HUES48 (cell line): ENCODE data around the gene PDE11A.

Experiments
- H3K27ac ChIP-seq: one replicate; pipeline ENCODE4 v1.7.0; 2013; ENCODE audit warnings: low read depth, low read length, inconsistent platforms
- H3K27me3 ChIP-seq: 2 replicates; pipeline ENCODE4 v1.6.1; 2013; ENCODE audit warnings: mild to moderate bottlenecking, low read length; ENCODE audit not compliant: control insufficient read depth, insufficient read depth
- H3K36me3 ChIP-seq: 2 replicates; pipeline ENCODE4 v1.6.1; 2013; ENCODE audit warnings: low read length; ENCODE audit not compliant: control insufficient read depth, insufficient read depth
- H3K4me1 ChIP-seq: 2 replicates; pipeline ENCODE4 v1.6.1; 2013; ENCODE audit warnings: mild to moderate bottlenecking, low read length; ENCODE audit not compliant: control insufficient read depth, insufficient read depth
- H3K4me3 ChIP-seq: 2 replicates; pipeline ENCODE4 v1.5.1; 2013; ENCODE audit warnings: mild to moderate bottlenecking, low read depth, low read length
- H3K9ac ChIP-seq: 2 replicates; pipeline ENCODE4 v1.6.1; 2013; ENCODE audit warnings: mild to moderate bottlenecking, low read depth, low read length, moderate library complexity
- H3K9me3 ChIP-seq: 2 replicates; pipeline ENCODE4 v1.6.1; 2013; ENCODE audit warnings: low read length; ENCODE audit not compliant: control insufficient read depth, insufficient read depth

Gene PDE11A

GRCh38 chr2:177667626-177668025, 405.0 kb downstream of the PDE11A start:
- no peak overlapping the region for H3K9ac ChIP-seq
- peaks cover 18% of the 10 kb centered on the region for H3K4me1 ChIP-seq
- no peaks in the 10 kb centered on the region for H3K36me3 ChIP-seq
- no peak overlapping the region for H3K4me3 ChIP-seq
- no peaks in the 10 kb centered on the region for H3K9me3 ChIP-seq
- no peak overlapping the region for H3K27ac ChIP-seq
- peaks cover 84% of the 10 kb centered on the region for H3K27me3 ChIP-seq

- Histone ChIP-seq H3K36me3 (no peaks in the 10 kb centered on the region), H3K9ac (no peak overlapping the region), H3K9me3 (no peaks in the 10 kb centered on the region), H3K27me3 (peaks cover 84% of the 10 kb centered on the region), H3K4me1 (peaks cover 19% of the 10 kb centered on the region), H3K27ac (no peak overlapping the region), H3K4me3 (no peak overlapping the region)
These were observed 406.2 kb downstream of the PDE11A start for GRCh38 chr2:177666408-177666807.

GRCh38 chr2:177665948-177666347, 406.6 kb downstream of the PDE11A start:
- H3K36me3 ChIP-seq: no peaks in the 10 kb centered on the region
- no peaks in the 10 kb centered on the region for H3K9me3 ChIP-seq
- peaks cover 84% of the 10 kb centered on the region for H3K27me3 ChIP-seq
- H3K4me1 ChIP-seq: peaks cover 14% of the 10 kb centered on the region
- H3K4me3 ChIP-seq: no peak overlapping the region
- H3K9ac ChIP-seq: no peak overlapping the region
- H3K27ac ChIP-seq: no peak overlapping the region

GRCh38 chr2:177665328-177665727, 407.2 kb downstream of the PDE11A start:
- no peak overlapping the region for H3K27ac ChIP-seq

GRCh38 chr2:177662895-177663294, 409.7 kb downstream of the PDE11A start:
- no peak overlapping the region for H3K9ac ChIP-seq
- peaks cover 17% of the 10 kb centered on the region for H3K4me1 ChIP-seq
- H3K9me3 ChIP-seq: no peaks in the 10 kb centered on the region
- no peak overlapping the region for H3K4me3 ChIP-seq
- H3K27me3 ChIP-seq: peaks cover 76% of the 10 kb centered on the region
- H3K27ac ChIP-seq: no peak overlapping the region
- no peaks in the 10 kb centered on the region for H3K36me3 ChIP-seq

More at GRCh38 chr2:177665328-177665727, 407.2 kb downstream of the PDE11A start:
- peaks cover 8% of the 10 kb centered on the region; the same call in 1 of the 2 replicates for H3K4me1 ChIP-seq
- no peak overlapping the region for H3K9ac ChIP-seq
- no peaks in the 10 kb centered on the region for H3K9me3 ChIP-seq
- H3K36me3 ChIP-seq: no peaks in the 10 kb centered on the region
- peaks cover 84% of the 10 kb centered on the region for H3K27me3 ChIP-seq
- H3K4me3 ChIP-seq: no peak overlapping the region

GRCh38 chr2:177660742-177661141, 411.8 kb downstream of the PDE11A start:
- no peak overlapping the region for H3K27ac ChIP-seq
- peaks cover 82% of the 10 kb centered on the region for H3K27me3 ChIP-seq
- H3K4me1 ChIP-seq: peaks cover 17% of the 10 kb centered on the region
- H3K36me3 ChIP-seq: no peaks in the 10 kb centered on the region
- H3K9me3 ChIP-seq: no peaks in the 10 kb centered on the region
- no peak overlapping the region for H3K9ac ChIP-seq
- H3K4me3 ChIP-seq: no peak overlapping the region

GRCh38 chr2:177658309-177658708, 414.3 kb downstream of the PDE11A start:
- H3K9ac ChIP-seq: no peak overlapping the region
- peaks cover 69% of the 10 kb centered on the region for H3K27me3 ChIP-seq
- no peaks in the 10 kb centered on the region for H3K36me3 ChIP-seq
- H3K4me3 ChIP-seq: no peak overlapping the region
- peaks cover 21% of the 10 kb centered on the region for H3K4me1 ChIP-seq
- H3K27ac ChIP-seq: no peak overlapping the region
- no peaks in the 10 kb centered on the region for H3K9me3 ChIP-seq

GRCh38 chr2:177651833-177652232, 420.7 kb downstream of the PDE11A start:
- Histone ChIP-seq H3K4me3 (no peak overlapping the region), H3K36me3 (no peaks in the 10 kb centered on the region), H3K27ac (peak overlapping the region; percentile 1), H3K9me3 (no peaks in the 10 kb centered on the region), H3K27me3 (peaks cover 22% of the 10 kb centered on the region), H3K4me1 (peaks cover 29% of the 10 kb centered on the region), H3K9ac (no peak overlapping the region)

GRCh38 chr2:177649568-177650518, 422.7 kb downstream of the PDE11A start:
- Histone ChIP-seq H3K36me3 (no peaks in the 10 kb centered on the region), H3K27ac (no peak overlapping the region), H3K9ac (no peak overlapping the region), H3K27me3 (peaks cover 14% of the 10 kb centered on the region; the same call in 1 of the 2 replicates), H3K9me3 (no peaks in the 10 kb centered on the region), H3K4me3 (no peak overlapping the region), H3K4me1 (peaks cover 29% of the 10 kb centered on the region)

- Histone ChIP-seq H3K36me3 (no peaks in the 10 kb centered on the region), H3K27ac (no peak overlapping the region), H3K9ac (no peak overlapping the region), H3K4me1 (peaks cover 10% of the 10 kb centered on the region), H3K9me3 (no peaks in the 10 kb centered on the region), H3K4me3 (no peak overlapping the region), H3K27me3 (0 out of 2 replicates have a peak, but pooled peaks cover 6% of the 10 kb centered on the region)
These were observed 425.8 kb downstream of the PDE11A start for GRCh38 chr2:177646791-177647190.

- Histone ChIP-seq H3K9ac (no peak overlapping the region), H3K9me3 (no peaks in the 10 kb centered on the region)
These were observed 426.3 kb downstream of the PDE11A start for GRCh38 chr2:177646241-177646640.

More at GRCh38 chr2:177646241-177646640, 426.3 kb downstream of the PDE11A start:
- Histone ChIP-seq H3K27ac (no peak overlapping the region), H3K27me3 (0 out of 2 replicates have a peak, but pooled peaks cover 4% of the 10 kb centered on the region), H3K4me1 (peaks cover 4% of the 10 kb centered on the region; the same call in 1 of the 2 replicates), H3K36me3 (no peaks in the 10 kb centered on the region), H3K4me3 (no peak overlapping the region)
